HepG2 (cell line): ENCODE data around the gene MYO5B. TPM values are rescaled to one million over a fixed set of nuclear protein-coding genes. Genes with fewer than 3 reads are reported as not detected.
A peak's percentile ranks its signal among the peaks of the same experiment; 100 is the strongest.

ENCODE experiments used
- ASH2L ChIP-seq: fragments of 300-600, 200-600 bp; sonication (generic); IDR thresholded peaks from 2 replicates; pipeline ENCODE4 v1.7.0; 2017; ENCODE audit warnings: low read depth, mild to moderate bottlenecking, moderate library complexity, mixed read lengths, low read length; ENCODE audit not compliant: insufficient read length
- ATM ChIP-seq: fragments of 450-650 bp; IDR thresholded peaks from 2 replicates; pipeline ENCODE4 v1.7.1; 2017; ENCODE audit warnings: mild to moderate bottlenecking, borderline replicate concordance
- CHCHD3 ChIP-seq: sonication (generic); formaldehyde crosslinking; IDR thresholded peaks from 2 replicates; pipeline ENCODE4 v1.8.0; 2022; ENCODE audit warnings: mild to moderate bottlenecking, missing genetic modification reagents, moderate library complexity
- CREM ChIP-seq, 2 experiments: sonication (generic) in 1 of 2; formaldehyde crosslinking in 1 of 2; IDR thresholded peaks; 2 replicates each; pipeline versions ENCODE4 v1.4.0 to v1.6.1; 2016 to 2020; ENCODE audit warnings: antibody characterized with exemption in 1 of 2, mild to moderate bottlenecking in 1 of 2, missing genetic modification reagents in 1 of 2
- DZIP1 ChIP-seq: sonication (generic); formaldehyde crosslinking; IDR thresholded peaks from 2 replicates; pipeline ENCODE4 v1.5.0; 2020; ENCODE audit warnings: mild to moderate bottlenecking, missing genetic modification reagents
- ERF ChIP-seq: IDR thresholded peaks from 2 replicates; pipeline ENCODE4 v1.6.1; 2018; ENCODE audit warnings: missing biosample characterization, missing genetic modification reagents
- GRHL1 ChIP-seq: sonication (generic); formaldehyde crosslinking; conservative IDR thresholded peaks from 2 replicates; pipeline ENCODE4 v1.8.0; 2022; ENCODE audit warnings: missing genetic modification reagents
- HES4 ChIP-seq: sonication (generic); formaldehyde crosslinking; IDR thresholded peaks from 2 replicates; pipeline ENCODE4 v1.9.0; 2021; ENCODE audit warnings: mild to moderate bottlenecking, missing genetic modification reagents, borderline replicate concordance
- KLF15 ChIP-seq: sonication (generic); formaldehyde crosslinking; IDR thresholded peaks from 2 replicates; pipeline ENCODE4 v1.8.1; 2023; ENCODE audit warnings: borderline replicate concordance, mild to moderate bottlenecking, inconsistent platforms, missing genetic modification reagents, mixed read lengths
- MAFK ChIP-seq, 2 experiments: IDR thresholded peaks in 1 of 2; conservative IDR thresholded peaks in 1 of 2; 2 replicates each; pipeline ENCODE4 v1.6.1; 2011; ENCODE audit warnings: improper control_type of control experiment in 2 of 2, low read length in 2 of 2
- MTA1 ChIP-seq: sonication (generic); formaldehyde crosslinking; IDR thresholded peaks from 2 replicates; pipeline ENCODE4 v1.4.0; 2020; ENCODE audit warnings: missing genetic modification reagents, mild to moderate bottlenecking, borderline replicate concordance
- MYNN ChIP-seq: sonication (generic); formaldehyde crosslinking; IDR thresholded peaks from 2 replicates; pipeline ENCODE4 v1.4.0; 2020; ENCODE audit warnings: mild to moderate bottlenecking, low read depth, missing genetic modification reagents
- NFKBIZ ChIP-seq: IDR thresholded peaks from 2 replicates; pipeline ENCODE4 v1.6.1; 2018; ENCODE audit warnings: missing genetic modification reagents, missing compliant biosample characterization
- PHB2 ChIP-seq: fragments of 450-650 bp; IDR thresholded peaks from 2 replicates; pipeline ENCODE4 v1.6.1; 2018; ENCODE audit not compliant: partially characterized antibody
- SMAD1 ChIP-seq: sonication (generic); formaldehyde crosslinking; IDR thresholded peaks from 2 replicates; pipeline ENCODE4 v1.4.0; 2020; ENCODE audit warnings: missing genetic modification reagents, low read depth, mild to moderate bottlenecking, borderline replicate concordance
- ZNF678 ChIP-seq: sonication (generic); formaldehyde crosslinking; IDR thresholded peaks from 2 replicates; pipeline ENCODE4 v1.4.0; 2020; ENCODE audit warnings: mild to moderate bottlenecking, missing genetic modification reagents
- ZNF713 ChIP-seq: sonication (generic); formaldehyde crosslinking; IDR thresholded peaks from 2 replicates; pipeline ENCODE4 v1.4.0; 2020; ENCODE audit warnings: mild to moderate bottlenecking, missing genetic modification reagents
- ZNF747 ChIP-seq: sonication (generic); formaldehyde crosslinking; IDR thresholded peaks from 2 replicates; pipeline ENCODE4 v1.8.1; 2023; ENCODE audit warnings: missing genetic modification reagents, mild to moderate bottlenecking, borderline replicate concordance
- polyA plus RNA-seq, 8 experiments: library from polyadenylated mRNA; depleted of rRNA in 3 of 8; stranded (reverse) in 7 of 8; unstranded in 1 of 8; fragments of >200 nt; fragmentation: Illumina TruSeq in 4 of 8; extraction: Trizol in 4 of 8; gene quantifications; 2 replicates each; pipeline versions ENCODE4 v1.2.1 to v1.2.3, GENCODE V29; 2011 to 2016; ENCODE audit warnings: low read depth in 4 of 8, missing spikeins in 1 of 8, mixed read lengths in 1 of 8; ENCODE audit not compliant: insufficient read depth in 1 of 8
- total RNA-seq, 5 experiments: library from RNA; depleted of rRNA; stranded (reverse); fragments of >200 nt; fragmentation: Illumina TruSeq; extraction: Trizol; gene quantifications; 2 replicates each; pipeline ENCODE4 v1.2.3, GENCODE V29; 2016; ENCODE audit warnings: low read depth in 1 of 5
- TF ChIP-seq, protein P1 (sequence below): IDR thresholded peaks from 2 replicates; pipeline ENCODE4 v1.4.0; 2020; ENCODE audit warnings: mild to moderate bottlenecking, missing genetic modification reagents
- TF ChIP-seq, protein P2 (sequence below): sonication (generic); formaldehyde crosslinking; IDR thresholded peaks from 2 replicates; pipeline ENCODE4 v1.4.0; 2020; ENCODE audit warnings: missing genetic modification reagents

The MYO5B gene
- total and polyA plus RNA-seq, 2 of the 13 experiments (the other 11 are each of a cell fraction or from before 2014, with no cell fraction given), result 13.1 to 24.0 TPM

DNA sequence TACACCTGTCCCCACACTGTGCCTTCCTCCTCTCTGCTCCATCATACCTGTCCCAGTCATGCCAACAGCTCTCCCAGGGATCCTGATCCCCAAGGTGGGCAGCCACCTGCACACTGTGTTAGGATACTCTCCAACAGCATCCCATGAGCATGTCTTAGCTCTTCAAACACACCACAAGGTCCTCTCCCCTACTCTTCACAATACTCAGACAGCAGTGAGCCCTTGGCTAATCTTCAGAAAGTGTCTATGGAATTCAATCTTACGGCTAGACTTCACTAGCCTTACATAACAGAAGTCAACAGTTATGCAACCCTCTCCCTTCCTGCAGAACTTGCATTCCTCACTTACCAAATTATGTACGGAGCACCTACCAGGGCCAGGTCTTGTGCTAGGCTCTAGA is 79.9 kb downstream of the MYO5B start (continued):
- TF ChIP-seq, protein P1, sequence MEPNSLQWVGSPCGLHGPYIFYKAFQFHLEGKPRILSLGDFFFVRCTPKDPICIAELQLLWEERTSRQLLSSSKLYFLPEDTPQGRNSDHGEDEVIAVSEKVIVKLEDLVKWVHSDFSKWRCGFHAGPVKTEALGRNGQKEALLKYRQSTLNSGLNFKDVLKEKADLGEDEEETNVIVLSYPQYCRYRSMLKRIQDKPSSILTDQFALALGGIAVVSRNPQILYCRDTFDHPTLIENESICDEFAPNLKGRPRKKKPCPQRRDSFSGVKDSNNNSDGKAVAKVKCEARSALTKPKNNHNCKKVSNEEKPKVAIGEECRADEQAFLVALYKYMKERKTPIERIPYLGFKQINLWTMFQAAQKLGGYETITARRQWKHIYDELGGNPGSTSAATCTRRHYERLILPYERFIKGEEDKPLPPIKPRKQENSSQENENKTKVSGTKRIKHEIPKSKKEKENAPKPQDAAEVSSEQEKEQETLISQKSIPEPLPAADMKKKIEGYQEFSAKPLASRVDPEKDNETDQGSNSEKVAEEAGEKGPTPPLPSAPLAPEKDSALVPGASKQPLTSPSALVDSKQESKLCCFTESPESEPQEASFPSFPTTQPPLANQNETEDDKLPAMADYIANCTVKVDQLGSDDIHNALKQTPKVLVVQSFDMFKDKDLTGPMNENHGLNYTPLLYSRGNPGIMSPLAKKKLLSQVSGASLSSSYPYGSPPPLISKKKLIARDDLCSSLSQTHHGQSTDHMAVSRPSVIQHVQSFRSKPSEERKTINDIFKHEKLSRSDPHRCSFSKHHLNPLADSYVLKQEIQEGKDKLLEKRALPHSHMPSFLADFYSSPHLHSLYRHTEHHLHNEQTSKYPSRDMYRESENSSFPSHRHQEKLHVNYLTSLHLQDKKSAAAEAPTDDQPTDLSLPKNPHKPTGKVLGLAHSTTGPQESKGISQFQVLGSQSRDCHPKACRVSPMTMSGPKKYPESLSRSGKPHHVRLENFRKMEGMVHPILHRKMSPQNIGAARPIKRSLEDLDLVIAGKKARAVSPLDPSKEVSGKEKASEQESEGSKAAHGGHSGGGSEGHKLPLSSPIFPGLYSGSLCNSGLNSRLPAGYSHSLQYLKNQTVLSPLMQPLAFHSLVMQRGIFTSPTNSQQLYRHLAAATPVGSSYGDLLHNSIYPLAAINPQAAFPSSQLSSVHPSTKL, result peak; percentile 57; the same call in 1 of the 2 replicates
- TF ChIP-seq KLF15 (CRISPR knock-in tag) (no peak), MYNN (CRISPR knock-in tag) (no peak), HES4 (CRISPR knock-in tag) (no peak), CHCHD3 (CRISPR knock-in tag) (no peak), DZIP1 (CRISPR knock-in tag) (no peak), MAFK (conservative IDR thresholded peaks at IDR 0.05 in 1 of 2, IDR thresholded peaks at IDR 0.05 in 1 of 2; ENCODE audit: low read length in 2 of 2) (no peak), MTA1 (CRISPR knock-in tag) (no peak), ZNF713 (CRISPR knock-in tag) (no peak), ATM (no peak), ASH2L (no peak), ZNF678 (CRISPR knock-in tag) (no peak), NFKBIZ (no peak), GRHL1 (CRISPR knock-in tag) (no peak), CREM (IDR thresholded peaks at IDR 0.05) (no peak), CREM (CRISPR knock-in tag; IDR thresholded peaks at IDR 0.05) (no peak), ERF (0 out of 2 replicates have a peak, but pooled peaks have one; percentile 33), SMAD1 (CRISPR knock-in tag) (no peak), ZNF747 (CRISPR knock-in tag) (no peak), PHB2 (no peak)
- TF ChIP-seq, protein P2, sequence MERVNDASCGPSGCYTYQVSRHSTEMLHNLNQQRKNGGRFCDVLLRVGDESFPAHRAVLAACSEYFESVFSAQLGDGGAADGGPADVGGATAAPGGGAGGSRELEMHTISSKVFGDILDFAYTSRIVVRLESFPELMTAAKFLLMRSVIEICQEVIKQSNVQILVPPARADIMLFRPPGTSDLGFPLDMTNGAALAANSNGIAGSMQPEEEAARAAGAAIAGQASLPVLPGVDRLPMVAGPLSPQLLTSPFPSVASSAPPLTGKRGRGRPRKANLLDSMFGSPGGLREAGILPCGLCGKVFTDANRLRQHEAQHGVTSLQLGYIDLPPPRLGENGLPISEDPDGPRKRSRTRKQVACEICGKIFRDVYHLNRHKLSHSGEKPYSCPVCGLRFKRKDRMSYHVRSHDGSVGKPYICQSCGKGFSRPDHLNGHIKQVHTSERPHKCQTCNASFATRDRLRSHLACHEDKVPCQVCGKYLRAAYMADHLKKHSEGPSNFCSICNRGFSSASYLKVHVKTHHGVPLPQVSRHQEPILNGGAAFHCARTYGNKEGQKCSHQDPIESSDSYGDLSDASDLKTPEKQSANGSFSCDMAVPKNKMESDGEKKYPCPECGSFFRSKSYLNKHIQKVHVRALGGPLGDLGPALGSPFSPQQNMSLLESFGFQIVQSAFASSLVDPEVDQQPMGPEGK (CRISPR knock-in tag), result no peak
